ENCODE measurements around the gene NUDC.

NUDC gene

GRCh38 chr1:26951216-26951615 is 29.7 kb downstream of the NUDC start:
- no peak for DNase-seq (ENCODE audit: low read depth)

- DNase-seq (ENCODE audit: low read depth): no peak
Measured at GRCh38 chr1:26951821-26952497, 30.4 kb downstream of the NUDC start.

- no peak for DNase-seq (ENCODE audit: low read depth)
Measured at GRCh38 chr1:26953374-26953773, 31.8 kb downstream of the NUDC start.

- no peak for DNase-seq (ENCODE audit: low read depth)
Measured at GRCh38 chr1:26956321-26956720, 34.8 kb downstream of the NUDC start.

GRCh38 chr1:26957306-26957705 is 35.8 kb downstream of the NUDC start:
- no peak for DNase-seq (ENCODE audit: low read depth)

- DNase-seq (ENCODE audit: low read depth): no peak
Measured at GRCh38 chr1:26959270-26959669, 37.7 kb downstream of the NUDC start.

GRCh38 chr1:26959722-26960624 is 38.4 kb downstream of the NUDC start, which contains the start of gene KDF1:
Gene KDF1, minus strand, starts transcription at chr1:26960468. Its CDS starts 8,088 bp downstream, at chr1:26952380.
- no peak for DNase-seq (ENCODE audit: low read depth)

GRCh38 chr1:26960625-26960966 is 39.1 kb downstream of the NUDC start:
- DNase-seq (ENCODE audit: low read depth): no peak

GRCh38 chr1:26961826-26962225 is 40.3 kb downstream of the NUDC start:
- DNase-seq (ENCODE audit: low read depth): peak; percentile 92

- DNase-seq (ENCODE audit: low read depth): no peak
Measured at GRCh38 chr1:26965213-26965612, 43.7 kb downstream of the NUDC start.

- DNase-seq (ENCODE audit: low read depth): no peak
Measured at GRCh38 chr1:26965628-26966027, 44.1 kb downstream of the NUDC start.

- no peak for DNase-seq (ENCODE audit: low read depth)
Measured at GRCh38 chr1:26970810-26971209, 49.3 kb downstream of the NUDC start.

- DNase-seq (ENCODE audit: low read depth): no peak
Measured at GRCh38 chr1:26971590-26971989, 50.0 kb downstream of the NUDC start.

- DNase-seq (ENCODE audit: low read depth): no peak
Measured at GRCh38 chr1:26972390-26972789, 50.8 kb downstream of the NUDC start.

GRCh38 chr1:26972821-26973220 is 51.3 kb downstream of the NUDC start:
- no peak for DNase-seq (ENCODE audit: low read depth)

- no peak for DNase-seq (ENCODE audit: low read depth)
Measured at GRCh38 chr1:26976621-26977510, 55.3 kb downstream of the NUDC start.

- DNase-seq (ENCODE audit: low read depth): no peak
Measured at GRCh38 chr1:26978901-26979300, 57.4 kb downstream of the NUDC start.

- DNase-seq (ENCODE audit: low read depth): no peak
Measured at GRCh38 chr1:26981146-26981846, 59.8 kb downstream of the NUDC start.

GRCh38 chr1:26983863-26984262 is 62.3 kb downstream of the NUDC start:
- DNase-seq (ENCODE audit: low read depth): no peak

- DNase-seq (ENCODE audit: low read depth): no peak
Measured at GRCh38 chr1:26984291-26984690, 62.7 kb downstream of the NUDC start.

GRCh38 chr1:26986658-26987057 is 65.1 kb downstream of the NUDC start:
- no peak for DNase-seq (ENCODE audit: low read depth)
